NCI-H748 (cell line): ENCODE measurements around the gene LGALS4.
"Not testable (repeated sequence)": the region's sequence is repeated elsewhere in the genome, so short reads cannot be mapped to it uniquely, and the experiment has no call there.

ENCODE experiments used
- DNase-seq: peaks from one replicate; lab custom pipeline; 2025; ENCODE audit not compliant: unreplicated experiment; lab: John Stamatoyannopoulos, UW

Gene LGALS4

DNA sequence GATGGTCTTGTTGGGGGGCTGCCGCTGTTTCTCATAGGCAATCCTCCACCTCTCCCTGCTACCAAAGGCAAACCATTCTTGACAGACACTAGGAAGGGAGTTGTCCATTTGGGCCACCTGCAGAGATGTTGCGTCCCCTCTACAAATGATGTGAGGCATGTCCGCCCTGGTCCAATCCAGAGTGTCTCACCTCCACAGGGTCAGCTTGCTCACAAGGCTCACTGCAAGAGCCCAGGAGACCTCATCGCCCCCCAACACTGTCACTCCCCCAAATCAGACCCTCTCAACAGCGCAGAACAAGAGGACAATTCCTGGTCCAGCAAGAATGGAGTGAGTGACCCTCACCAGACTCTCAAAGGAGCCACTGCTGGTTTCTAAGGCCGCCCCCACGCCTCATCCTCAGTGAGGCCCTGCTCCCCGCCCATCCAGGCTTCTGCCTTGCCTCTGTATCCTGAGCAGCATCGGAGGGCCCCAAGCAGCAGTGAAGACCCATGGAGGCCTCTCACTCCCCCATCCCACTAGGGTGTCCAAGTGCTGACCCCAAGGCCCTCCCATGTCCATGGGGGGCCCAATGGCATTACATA lies 30.5 kb upstream of the LGALS4 start:
- no peak for DNase-seq

DNA sequence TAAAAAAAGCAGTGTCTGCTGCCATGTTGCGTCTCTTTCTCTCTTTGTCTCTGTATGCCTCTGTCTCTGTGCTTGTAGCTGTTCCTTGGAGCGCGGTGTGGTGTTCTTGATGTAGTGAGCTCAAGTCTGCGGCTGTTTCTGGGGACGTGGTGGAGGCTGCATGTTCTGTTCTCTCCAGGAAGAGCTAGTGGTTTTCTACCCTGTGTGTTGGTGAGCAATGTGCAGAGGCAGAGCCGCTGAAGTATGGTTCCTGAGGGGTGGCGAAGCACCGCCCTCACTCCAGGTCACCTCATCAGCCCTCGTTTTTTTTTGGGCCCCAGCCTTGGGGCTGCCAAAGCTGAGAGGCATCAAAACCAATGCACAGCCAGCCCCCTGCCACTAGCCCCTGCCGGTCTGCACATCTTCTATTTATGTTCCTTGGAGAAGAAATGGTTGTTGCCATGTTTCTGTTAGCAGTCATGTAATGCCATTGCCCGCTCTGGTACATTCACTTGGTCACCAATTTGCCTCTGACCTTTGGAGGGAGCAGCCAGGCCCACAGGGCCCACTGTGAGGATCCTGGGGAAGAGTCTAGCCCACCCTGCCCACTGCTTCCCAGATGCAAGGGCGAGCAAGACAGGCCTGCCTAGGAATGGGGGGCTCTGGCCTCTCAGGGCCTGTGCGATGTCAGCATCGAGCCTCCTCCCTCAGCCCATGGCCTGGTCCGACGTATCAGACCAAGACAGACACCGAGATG lies 29.9 kb upstream of the LGALS4 start:
- DNase-seq: no peak

DNA sequence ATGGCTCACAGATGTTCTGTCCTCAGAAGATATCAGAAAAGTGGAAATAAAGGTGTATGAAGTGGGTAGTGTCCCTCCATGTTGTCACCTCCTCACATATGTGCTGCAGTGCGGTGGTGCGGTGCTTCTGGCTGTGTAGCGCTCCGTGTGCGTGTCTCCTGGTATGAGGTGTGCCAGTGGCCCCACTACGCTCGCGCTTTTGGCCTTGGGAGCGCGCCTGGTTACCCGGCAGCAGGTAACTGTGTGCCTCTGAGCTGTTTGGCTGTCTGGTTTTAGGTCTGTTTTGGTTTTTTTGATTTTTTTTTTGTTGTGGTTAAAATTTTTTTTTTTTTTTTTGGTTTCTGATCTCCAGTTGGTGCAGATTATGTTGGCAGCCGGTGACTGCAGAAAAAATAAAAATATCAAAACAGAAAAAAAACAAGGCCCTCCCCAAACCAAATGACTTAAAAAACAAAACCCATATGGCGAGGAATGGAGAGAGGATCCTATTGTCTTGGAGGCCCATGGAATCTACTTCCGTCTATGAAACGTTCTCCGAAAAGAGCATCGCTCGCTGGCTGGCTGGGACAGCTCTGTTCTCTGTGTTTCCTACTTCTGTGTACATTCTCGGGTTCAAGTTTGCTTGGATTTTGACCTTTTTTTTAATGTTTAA lies 29.2 kb upstream of the LGALS4 start:
- DNase-seq: no peak

GRCh38 chr19:38841180-38841766 lies 28.5 kb upstream of the LGALS4 start:
- no peak for DNase-seq

DNA sequence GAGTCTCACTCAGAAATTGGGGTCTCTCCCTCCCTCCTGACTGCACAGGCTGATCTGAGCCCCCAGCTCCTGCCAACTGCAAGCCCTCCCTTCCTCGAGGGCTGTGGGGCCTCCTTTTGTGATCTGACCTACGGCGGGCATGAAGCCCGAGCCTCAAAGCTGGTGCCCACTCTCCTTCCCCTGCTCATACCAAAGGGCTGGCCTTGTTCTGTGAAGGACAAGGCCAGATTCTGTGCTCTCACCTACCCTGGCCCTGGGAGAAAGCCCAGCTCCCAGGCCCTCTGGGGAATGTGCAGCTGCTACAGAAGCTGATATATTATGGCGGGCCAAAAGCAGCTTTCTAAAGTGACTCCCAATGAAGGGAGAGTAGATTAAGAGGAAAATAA lies 27.8 kb upstream of the LGALS4 start:
- no peak for DNase-seq

DNA sequence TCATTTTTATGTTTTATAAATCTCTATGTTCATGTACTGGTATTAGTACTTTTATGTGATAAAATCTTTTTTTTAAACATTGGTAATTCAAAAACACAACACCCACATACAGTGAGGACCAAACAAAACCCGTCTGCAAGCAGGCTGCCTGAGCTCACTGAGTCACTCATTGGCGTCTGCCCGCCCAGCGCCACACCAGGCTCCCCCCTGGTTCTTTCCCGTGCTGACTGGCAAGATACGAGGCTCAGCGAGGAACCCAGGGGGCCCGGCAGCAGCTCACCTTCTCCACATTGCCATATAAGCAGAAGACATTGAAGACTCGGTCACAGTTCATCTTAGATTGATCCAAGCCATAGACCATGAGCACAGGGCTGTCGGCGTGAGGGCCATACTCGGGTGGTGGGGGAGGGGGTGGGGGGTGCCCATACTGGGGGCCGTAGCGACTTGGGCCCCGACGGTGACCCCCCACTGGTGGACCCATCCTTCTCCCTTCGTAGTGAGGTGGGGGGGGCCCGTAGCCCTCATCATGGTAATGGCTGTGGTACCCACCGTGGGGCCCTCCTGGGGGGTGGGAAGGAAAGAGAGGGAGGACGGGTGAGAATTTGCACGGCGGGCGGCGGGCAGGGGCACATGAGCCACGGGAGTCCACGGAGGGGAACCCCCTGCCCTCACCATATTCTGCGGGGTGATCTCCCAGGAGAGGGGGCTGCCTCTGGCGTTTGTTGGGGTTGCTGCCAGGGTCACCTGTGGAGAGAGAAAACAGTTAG lies 27.3 kb upstream of the LGALS4 start:
- DNase-seq: no peak

DNA sequence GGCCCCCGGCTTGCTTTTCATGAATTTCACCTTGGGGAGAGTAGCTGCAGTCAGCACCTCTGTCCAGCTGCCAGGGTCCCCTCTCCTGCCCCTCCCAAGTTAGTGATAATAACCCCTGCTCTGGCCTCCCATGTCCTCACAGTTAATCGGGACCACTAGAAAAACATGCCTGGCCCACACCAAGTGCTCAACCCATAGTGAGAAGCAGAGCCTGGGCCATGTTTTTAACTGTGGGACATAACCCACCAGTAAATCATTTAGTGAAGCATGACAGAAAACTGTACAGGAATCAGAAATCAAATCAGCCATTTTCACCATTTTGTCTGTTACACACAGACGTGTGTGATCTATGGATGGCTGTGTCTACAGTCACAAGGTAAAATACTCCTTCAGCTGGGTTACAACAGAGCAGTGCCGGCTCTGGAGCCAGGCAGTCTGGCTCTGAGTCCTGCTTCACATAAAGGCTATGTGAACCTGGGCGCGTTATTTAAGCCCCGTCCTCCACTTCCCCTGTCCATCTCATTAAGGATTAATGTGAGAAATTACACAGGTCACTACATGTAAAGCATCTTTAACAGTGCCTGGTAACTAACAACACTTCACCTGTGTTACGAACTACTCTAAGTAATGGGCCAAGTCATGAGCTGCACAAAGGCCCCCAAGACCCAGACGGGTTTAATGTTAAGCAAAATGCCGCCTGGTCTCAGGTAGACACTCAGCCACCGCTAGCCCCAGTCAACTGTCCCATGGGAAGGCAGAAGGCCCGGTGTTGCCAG lies 26.4 kb upstream of the LGALS4 start:
- no peak for DNase-seq

- no peak for DNase-seq
Measured at GRCh38 chr19:38838208-38838985, 25.7 kb upstream of the LGALS4 start.

GRCh38 chr19:38837656-38838121 lies 24.9 kb upstream of the LGALS4 start:
- no peak for DNase-seq

DNA sequence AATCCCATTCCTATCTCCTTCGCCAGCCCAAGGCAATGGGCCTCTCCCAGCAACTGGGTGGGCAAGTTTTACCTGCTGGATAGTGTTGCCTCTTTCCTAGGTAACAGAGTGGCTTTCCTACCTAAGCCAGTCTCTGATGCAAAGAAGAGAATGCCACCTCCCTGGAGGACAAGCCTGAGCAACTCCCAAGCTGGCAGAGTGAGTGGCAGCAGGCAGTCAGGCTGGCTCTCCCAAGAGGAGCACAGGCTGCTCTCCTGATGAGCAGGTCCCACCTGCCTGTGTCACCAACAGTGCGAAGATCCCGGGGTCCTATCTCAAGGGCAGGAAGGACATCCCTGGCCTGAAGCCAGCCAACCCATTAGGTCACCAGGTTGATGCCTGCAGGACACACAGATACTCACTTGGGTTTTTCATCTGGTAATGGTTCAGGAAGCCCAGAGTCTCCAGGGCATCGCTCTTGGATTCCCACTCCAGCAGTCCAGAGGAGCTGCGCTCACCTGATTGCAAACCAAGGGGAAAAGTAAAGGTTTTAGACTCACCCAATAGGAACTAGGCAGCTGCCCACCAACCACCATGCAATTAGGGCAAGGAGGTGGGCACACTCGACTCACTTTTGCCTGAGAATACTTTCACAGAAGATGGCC lies 24.4 kb upstream of the LGALS4 start:
- no peak for DNase-seq

GRCh38 chr19:38836159-38836982 lies 23.6 kb upstream of the LGALS4 start:
- DNase-seq: no peak

DNA sequence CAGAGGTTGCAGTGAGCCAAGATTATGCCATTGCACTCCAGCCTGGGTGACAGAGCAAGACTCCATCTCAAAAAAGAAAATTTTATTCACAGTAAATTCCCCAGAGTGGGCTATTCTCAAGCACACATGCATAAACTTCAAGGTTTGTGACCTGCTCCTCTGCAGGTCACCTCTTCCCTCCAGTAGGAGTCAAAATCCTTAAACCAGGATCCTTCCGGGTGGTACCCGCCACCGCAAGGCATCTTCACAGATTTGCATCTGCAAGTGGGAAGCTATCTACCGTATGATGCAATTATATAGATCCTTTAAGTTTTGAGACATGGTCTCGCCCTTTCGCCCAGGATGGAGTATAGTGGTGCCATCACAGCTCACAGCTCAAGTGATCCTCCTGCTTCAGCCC lies 21.8 kb upstream of the LGALS4 start:
- DNase-seq: no peak

- no peak for DNase-seq
Measured at GRCh38 chr19:38834104-38834490, 21.4 kb upstream of the LGALS4 start.

- DNase-seq: no peak
Measured at GRCh38 chr19:38833092-38833425, 20.3 kb upstream of the LGALS4 start.

GRCh38 chr19:38831142-38831605 lies 18.4 kb upstream of the LGALS4 start:
- peak; percentile 71 for DNase-seq

DNA sequence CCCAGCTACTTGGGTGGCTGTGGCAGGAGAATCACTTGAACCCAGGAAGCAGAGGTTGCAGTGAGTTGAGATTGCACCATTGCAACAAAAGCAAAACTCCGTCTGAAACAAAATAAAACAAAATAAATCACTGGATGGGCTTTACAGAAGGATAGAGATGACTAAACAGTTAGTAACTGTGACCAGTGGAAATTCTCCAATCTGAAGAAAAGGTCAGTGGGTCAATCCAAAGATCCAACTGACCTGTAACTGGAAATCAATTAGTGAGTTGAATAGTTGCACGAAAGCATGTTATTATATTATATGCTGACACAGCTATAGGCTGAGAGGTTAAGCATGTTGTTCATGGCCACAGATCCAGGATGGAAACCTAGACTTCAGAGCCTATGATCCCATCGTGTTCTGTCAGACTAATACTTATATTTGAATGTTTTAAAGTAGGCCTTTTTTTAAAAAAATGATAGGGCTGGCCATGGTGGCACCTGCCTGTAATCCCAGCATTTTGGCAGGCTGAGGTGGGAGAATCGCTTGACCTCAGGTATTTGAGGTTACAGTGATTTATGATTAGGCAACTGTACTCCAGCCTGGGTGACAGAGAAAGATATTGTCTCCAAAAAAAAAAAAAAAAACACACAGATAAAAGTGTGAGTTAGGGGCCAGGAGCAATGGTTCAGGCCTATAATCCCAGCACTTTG lies 17.4 kb upstream of the LGALS4 start:
- no peak for DNase-seq

- DNase-seq: not testable (repeated sequence)
Measured at GRCh38 chr19:38829203-38829602, 16.5 kb upstream of the LGALS4 start.
